VCaP (cell line): ENCODE data around the gene COPG2.

Experiments
- H3K27ac ChIP-seq: fragments of 450-650 bp; 2 replicates; pipeline ENCODE4 v1.5.1; 2017
- CTCF ChIP-seq: fragments of 450-650 bp; conservative IDR thresholded peaks from 2 replicates; pipeline ENCODE4 v1.5.1; 2017; ENCODE audit warnings: mild to moderate bottlenecking, moderate library complexity

COPG2 gene

GRCh38 chr7:130500910-130501309 lies 167.6 kb downstream of the COPG2 start:
- no peak for TF ChIP-seq CTCF
- H3K27ac ChIP-seq, result no peak overlapping the region

- no peak for TF ChIP-seq CTCF
- no peak overlapping the region for H3K27ac ChIP-seq
Observed at GRCh38 chr7:130500463-130500862, 168.1 kb downstream of the COPG2 start.

GRCh38 chr7:130494431-130494858 lies 174.1 kb downstream of the COPG2 start:
- no peak for TF ChIP-seq CTCF
- H3K27ac ChIP-seq, result no peak overlapping the region

- H3K27ac ChIP-seq, result no peak overlapping the region
Observed at GRCh38 chr7:130493275-130493873, 175.2 kb downstream of the COPG2 start.

GRCh38 chr7:130492523-130493274 lies 175.8 kb downstream of the COPG2 start:
- no peak overlapping the region for H3K27ac ChIP-seq

More at GRCh38 chr7:130493275-130493873, 175.2 kb downstream of the COPG2 start:
- TF ChIP-seq CTCF, result no peak

GRCh38 chr7:130491841-130492522 lies 176.6 kb downstream of the COPG2 start, which contains the start of gene MEST:
MEST (plus strand) TSS chr7:130492085; CDS start chr7:130492314, 229 bp downstream.
- no peak within 1 kb of the TSS for H3K27ac ChIP-seq
- no peak for TF ChIP-seq CTCF

More at GRCh38 chr7:130492523-130493274, 175.8 kb downstream of the COPG2 start:
- TF ChIP-seq CTCF, result no peak
